Measurements from ENCODE around the gene C11orf86. TPM values are rescaled to one million over a fixed set of nuclear protein-coding genes. Genes with fewer than 3 reads are reported as not detected.

The C11orf86 gene
- total and polyA plus RNA-seq, 2 experiments from 2014 or later, result 0.21 to 0.74 TPM

DNA sequence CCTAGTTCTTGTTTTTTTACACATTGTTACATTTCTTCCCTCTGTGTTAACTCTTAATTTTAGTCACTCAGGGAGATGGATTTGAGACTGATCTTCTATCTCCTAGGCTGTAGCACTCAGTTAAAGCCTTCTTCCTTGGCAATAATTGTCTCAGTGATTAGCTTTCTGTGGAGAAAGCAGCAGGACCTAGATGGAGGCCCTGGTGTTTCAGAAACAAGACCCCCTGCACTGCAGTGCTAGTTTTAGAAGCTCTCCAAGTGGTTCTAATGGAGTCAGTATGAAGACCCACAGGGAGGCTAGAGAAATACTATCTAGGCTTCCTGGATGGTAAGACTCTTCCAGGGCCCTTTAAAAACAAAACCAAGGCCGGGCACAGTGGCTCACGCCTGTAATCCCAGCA lies 12.9 kb upstream of the C11orf86 start (continued):
- TF ChIP-seq, protein P1, sequence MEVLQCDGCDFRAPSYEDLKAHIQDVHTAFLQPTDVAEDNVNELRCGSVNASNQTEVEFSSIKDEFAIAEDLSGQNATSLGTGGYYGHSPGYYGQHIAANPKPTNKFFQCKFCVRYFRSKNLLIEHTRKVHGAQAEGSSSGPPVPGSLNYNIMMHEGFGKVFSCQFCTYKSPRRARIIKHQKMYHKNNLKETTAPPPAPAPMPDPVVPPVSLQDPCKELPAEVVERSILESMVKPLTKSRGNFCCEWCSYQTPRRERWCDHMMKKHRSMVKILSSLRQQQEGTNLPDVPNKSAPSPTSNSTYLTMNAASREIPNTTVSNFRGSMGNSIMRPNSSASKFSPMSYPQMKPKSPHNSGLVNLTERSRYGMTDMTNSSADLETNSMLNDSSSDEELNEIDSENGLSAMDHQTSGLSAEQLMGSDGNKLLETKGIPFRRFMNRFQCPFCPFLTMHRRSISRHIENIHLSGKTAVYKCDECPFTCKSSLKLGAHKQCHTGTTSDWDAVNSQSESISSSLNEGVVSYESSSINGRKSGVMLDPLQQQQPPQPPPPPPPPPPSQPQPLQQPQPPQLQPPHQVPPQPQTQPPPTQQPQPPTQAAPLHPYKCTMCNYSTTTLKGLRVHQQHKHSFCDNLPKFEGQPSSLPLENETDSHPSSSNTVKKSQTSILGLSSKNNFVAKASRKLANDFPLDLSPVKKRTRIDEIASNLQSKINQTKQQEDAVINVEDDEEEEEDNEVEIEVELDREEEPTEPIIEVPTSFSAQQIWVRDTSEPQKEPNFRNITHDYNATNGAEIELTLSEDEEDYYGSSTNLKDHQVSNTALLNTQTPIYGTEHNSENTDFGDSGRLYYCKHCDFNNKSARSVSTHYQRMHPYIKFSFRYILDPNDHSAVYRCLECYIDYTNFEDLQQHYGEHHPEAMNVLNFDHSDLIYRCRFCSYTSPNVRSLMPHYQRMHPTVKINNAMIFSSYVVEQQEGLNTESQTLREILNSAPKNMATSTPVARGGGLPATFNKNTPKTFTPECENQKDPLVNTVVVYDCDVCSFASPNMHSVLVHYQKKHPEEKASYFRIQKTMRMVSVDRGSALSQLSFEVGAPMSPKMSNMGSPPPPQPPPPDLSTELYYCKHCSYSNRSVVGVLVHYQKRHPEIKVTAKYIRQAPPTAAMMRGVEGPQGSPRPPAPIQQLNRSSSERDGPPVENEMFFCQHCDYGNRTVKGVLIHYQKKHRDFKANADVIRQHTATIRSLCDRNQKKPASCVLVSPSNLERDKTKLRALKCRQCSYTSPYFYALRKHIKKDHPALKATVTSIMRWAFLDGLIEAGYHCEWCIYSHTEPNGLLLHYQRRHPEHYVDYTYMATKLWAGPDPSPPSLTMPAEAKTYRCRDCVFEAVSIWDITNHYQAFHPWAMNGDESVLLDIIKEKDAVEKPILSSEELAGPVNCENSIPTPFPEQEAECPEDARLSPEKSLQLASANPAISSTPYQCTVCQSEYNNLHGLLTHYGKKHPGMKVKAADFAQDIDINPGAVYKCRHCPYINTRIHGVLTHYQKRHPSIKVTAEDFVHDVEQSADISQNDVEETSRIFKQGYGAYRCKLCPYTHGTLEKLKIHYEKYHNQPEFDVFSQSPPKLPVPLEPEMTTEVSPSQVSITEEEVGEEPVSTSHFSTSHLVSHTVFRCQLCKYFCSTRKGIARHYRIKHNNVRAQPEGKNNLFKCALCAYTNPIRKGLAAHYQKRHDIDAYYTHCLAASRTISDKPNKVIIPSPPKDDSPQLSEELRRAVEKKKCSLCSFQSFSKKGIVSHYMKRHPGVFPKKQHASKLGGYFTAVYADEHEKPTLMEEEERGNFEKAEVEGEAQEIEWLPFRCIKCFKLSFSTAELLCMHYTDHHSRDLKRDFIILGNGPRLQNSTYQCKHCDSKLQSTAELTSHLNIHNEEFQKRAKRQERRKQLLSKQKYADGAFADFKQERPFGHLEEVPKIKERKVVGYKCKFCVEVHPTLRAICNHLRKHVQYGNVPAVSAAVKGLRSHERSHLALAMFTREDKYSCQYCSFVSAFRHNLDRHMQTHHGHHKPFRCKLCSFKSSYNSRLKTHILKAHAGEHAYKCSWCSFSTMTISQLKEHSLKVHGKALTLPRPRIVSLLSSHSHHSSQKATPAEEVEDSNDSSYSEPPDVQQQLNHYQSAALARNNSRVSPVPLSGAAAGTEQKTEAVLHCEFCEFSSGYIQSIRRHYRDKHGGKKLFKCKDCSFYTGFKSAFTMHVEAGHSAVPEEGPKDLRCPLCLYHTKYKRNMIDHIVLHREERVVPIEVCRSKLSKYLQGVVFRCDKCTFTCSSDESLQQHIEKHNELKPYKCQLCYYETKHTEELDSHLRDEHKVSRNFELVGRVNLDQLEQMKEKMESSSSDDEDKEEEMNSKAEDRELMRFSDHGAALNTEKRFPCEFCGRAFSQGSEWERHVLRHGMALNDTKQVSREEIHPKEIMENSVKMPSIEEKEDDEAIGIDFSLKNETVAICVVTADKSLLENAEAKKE (CRISPR knock-in tag; IDR thresholded peaks at IDR 0.05), result no peak
- no peak for TF ChIP-seq POLR2AphosphoS5 (IDR thresholded peaks at IDR 0.05; ENCODE audit: low read depth)
- TF ChIP-seq, protein P2, sequence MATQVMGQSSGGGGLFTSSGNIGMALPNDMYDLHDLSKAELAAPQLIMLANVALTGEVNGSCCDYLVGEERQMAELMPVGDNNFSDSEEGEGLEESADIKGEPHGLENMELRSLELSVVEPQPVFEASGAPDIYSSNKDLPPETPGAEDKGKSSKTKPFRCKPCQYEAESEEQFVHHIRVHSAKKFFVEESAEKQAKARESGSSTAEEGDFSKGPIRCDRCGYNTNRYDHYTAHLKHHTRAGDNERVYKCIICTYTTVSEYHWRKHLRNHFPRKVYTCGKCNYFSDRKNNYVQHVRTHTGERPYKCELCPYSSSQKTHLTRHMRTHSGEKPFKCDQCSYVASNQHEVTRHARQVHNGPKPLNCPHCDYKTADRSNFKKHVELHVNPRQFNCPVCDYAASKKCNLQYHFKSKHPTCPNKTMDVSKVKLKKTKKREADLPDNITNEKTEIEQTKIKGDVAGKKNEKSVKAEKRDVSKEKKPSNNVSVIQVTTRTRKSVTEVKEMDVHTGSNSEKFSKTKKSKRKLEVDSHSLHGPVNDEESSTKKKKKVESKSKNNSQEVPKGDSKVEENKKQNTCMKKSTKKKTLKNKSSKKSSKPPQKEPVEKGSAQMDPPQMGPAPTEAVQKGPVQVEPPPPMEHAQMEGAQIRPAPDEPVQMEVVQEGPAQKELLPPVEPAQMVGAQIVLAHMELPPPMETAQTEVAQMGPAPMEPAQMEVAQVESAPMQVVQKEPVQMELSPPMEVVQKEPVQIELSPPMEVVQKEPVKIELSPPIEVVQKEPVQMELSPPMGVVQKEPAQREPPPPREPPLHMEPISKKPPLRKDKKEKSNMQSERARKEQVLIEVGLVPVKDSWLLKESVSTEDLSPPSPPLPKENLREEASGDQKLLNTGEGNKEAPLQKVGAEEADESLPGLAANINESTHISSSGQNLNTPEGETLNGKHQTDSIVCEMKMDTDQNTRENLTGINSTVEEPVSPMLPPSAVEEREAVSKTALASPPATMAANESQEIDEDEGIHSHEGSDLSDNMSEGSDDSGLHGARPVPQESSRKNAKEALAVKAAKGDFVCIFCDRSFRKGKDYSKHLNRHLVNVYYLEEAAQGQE (IDR thresholded peaks at IDR 0.05; ENCODE audit: unreplicated experiment), result no peak

GRCh38 chr11:66962801-66963200 lies 12.3 kb upstream of the C11orf86 start:
- H3K27me3 ChIP-seq (ENCODE audit: insufficient read depth), result no peaks in the 10 kb centered on the region
- H3K36me3 Mint-ChIP-seq (ENCODE audit: low read depth), result no peaks in the 10 kb centered on the region
- no peaks in the 10 kb centered on the region for H3K79me2 ChIP-seq (replicated peaks; ENCODE audit: insufficient read depth)
- peaks cover 6% of the 10 kb centered on the region; the same call in 1 of the 2 replicates for H3F3A ChIP-seq (replicated peaks; ENCODE audit: low read depth)
- H3K4me3 Mint-ChIP-seq, result no peak overlapping the region
- no peaks in the 10 kb centered on the region for H3K9me2 ChIP-seq (ENCODE audit: insufficient read depth)
- no peaks in the 10 kb centered on the region for H4K20me1 ChIP-seq (replicated peaks; ENCODE audit: insufficient read depth)
- no peak for ATAC-seq
- H3K4me1 Mint-ChIP-seq, result peaks cover 12% of the 10 kb centered on the region
- H3K36me3 ChIP-seq (ENCODE audit: insufficient read depth), result no peaks in the 10 kb centered on the region
- no peak overlapping the region for H3K27ac ChIP-seq (ENCODE audit: low read depth)
- peaks cover 17% of the 10 kb centered on the region for H3K27me3 Mint-ChIP-seq (ENCODE audit: insufficient read depth, low read depth, poor library complexity)
- H3K4me1 ChIP-seq (ENCODE audit: insufficient read depth), result no peaks in the 10 kb centered on the region
- H3K4me2 ChIP-seq, result no peak overlapping the region
- H3K4me3 ChIP-seq, result no peak overlapping the region
- no peak overlapping the region; the same call in 1 of the 2 replicates for H3K27ac Mint-ChIP-seq
- H2AFZ ChIP-seq, result no peak overlapping the region
- no peaks in the 10 kb centered on the region; the same call in 2 of the 3 replicates for H3K9me3 Mint-ChIP-seq
- no peak for DNase-seq (ENCODE audit: low spot score)
- TF ChIP-seq STAT1 (IDR thresholded peaks at IDR 0.05; ENCODE audit: unreplicated experiment) (no peak), CREB1 (CRISPR knock-in tag; IDR thresholded peaks at IDR 0.05; ENCODE audit: low read depth) (no peak), POLR2AphosphoS5 (IDR thresholded peaks at IDR 0.05; ENCODE audit: low read depth) (no peak), EZH2phosphoT487 (IDR thresholded peaks at IDR 0.05; ENCODE audit: unreplicated experiment) (no peak)
- TF ChIP-seq, protein P1 (CRISPR knock-in tag; IDR thresholded peaks at IDR 0.05), result no peak
